Activated T-cell treated with anti-CD3 and anti-CD28 coated beads for 48 hours (primary cell): ENCODE results near the gene GPR45.

Experiments used
- DNase-seq: peaks from one replicate; pipeline ENCODE4 v3.0.0-alpha.2; 2020; ENCODE audit warnings: low read depth

GPR45 gene

DNA sequence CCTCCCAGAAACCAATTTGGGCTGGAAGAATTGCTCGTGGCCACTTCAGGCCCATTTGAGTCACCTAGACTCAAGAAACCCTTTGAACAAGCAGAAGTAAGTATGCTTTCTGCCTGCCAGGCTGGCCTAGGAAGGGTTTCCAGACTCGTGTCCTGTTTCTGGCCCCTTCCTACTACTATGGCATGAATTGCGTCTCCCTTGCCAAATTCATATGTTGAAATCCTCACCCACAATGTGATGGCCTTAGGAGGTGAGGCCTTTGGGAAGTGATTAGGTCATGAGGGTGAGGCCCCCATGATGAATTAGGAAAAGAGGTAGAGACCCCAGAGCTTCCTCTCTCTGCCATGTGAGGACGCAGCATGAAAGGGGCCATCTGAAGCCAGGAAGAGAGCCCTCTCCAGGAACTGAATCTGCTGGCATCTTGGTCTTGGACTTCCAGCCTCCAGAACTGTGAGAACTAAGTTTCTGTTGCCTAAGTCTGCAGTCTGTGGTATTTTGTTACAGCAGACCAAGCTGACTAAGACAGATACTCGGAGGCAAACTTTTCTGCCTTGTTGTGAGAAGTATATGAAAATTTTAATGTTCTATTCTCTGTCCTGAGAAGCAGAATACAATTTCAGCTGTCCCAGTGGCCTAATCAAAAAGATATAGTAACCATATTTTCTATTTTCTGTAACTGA is 13.1 kb downstream of the GPR45 start:
- DNase-seq = no peak

DNA sequence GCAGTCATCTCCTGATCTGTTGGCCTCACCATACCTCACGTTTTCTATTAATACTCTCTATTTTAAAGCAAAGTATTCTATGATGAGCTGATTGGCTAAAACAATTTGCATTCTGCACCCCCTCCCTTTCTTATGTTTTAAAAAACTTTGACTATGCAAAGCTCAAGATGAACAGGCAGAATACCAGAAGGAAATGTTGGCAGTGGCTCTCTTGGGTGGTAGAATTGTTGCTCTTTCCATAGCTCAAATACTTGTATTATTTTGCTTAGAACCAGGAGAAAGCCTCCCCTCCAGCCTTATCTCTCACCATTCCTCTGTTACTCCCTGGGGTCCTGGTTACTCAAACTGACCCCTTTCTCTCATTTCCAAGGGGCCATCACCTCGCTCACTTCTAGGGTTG is 14.4 kb downstream of the GPR45 start:
- DNase-seq = no peak

DNA sequence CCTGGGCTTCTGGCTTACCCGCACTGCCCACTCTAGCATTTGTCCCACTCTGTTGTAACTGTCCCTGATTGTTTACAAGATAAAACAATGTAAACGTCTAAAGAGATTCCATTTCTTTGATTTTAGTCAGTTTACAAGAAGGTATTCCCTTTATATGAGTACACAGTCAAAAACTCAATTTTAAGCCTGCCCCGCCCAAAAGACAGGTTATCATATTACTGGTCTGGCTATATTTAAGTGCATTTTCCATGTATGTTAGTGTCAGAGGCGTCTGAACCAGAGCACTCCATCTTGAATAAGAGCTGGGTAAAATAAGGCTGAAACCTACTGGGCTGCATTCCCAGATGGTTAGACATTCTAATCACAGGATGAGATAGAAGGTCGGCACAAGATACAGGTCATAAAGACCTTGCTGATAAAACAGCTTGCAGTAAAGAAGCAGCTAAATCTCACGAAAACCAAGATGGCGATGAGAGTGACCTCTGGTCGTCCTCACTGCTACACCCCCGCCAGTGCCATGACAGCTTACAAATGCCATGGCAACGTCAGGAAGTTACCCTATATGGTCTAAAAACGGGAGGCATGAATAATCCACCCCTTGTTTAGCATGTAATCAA is 15.0 kb downstream of the GPR45 start:
- DNase-seq = no peak

DNA sequence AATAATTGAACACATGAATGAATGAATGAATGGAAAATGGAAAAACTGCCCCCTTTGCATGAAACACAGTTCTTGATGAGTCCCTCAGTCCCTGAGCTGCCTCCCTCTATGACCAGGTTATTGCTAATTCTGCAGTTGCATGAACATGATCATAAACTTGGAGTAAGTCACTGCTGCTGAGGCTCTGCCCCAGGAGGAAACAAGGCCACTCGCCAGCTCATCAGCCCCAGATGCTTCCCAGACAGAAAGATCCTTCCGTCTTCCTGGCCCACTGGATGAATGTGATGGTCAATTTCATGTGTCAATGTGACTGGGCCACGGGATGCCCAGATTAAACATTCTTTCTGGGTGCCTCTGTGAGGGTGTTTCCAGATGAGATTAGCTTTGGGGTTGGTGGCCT is 16.4 kb downstream of the GPR45 start:
- no peak for DNase-seq

DNA sequence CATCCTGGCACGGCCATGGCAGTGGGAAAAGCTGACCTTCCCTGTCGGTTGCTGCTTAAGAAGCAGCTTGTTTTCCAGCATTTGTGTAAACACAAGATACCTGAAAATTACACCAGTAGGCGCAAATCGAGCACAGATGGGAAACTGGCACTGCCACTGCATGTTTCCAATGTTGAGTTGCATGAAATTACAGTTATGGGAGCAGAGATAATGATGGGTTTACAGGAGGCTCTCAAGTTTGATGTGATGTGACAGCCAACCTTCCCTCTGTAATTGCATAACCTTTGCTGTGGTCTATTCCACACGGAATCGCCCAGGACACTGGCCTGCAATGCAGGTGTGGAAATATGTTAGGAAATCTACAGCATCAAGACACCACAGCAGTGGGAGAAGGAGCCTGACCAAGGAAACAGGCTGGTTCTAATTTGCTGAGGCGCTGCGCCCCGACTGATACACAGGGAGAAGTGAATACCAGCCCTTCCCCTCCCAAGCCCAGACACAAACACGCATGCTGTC is 17.4 kb downstream of the GPR45 start:
- no peak for DNase-seq

DNA sequence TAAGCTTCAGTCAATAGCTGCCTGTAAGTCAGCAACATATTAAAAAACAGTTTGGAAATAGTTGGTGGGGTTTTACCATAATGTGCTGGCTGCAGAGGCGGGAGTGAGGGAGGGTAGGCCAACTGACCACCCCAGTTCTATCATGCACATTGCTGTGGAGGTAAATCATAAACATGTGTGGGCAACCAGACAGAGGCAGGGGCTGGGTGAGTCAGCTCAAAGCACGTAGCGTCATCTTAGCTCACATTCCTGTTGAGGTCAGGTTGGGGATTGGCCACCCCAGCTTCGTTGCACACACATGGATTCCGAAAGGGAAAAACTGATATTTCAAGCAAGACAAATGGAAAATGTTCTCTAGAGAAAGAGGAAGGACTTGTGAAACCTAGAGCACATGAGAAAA is 19.5 kb downstream of the GPR45 start:
- no peak for DNase-seq

DNA sequence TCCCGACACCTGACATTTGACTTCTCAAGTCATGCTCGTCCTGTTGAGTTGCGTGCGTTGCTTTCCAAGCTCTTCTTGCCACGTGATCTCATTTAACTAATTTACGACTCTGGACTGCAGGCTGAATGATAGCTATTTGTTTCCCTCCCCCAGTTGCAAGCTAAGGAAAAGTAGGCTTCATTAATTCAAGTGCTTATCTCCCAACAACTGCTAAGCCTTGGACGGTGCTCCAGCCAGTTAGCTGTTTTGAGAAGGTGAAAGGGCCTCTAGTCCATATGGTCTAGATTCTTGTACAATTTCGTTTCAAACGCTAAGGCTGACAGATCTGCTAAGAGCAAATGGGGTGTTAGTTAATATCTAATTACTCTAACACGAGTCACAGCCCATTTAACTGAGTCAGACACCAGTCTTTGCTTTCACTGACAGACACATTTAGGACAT is 21.1 kb downstream of the GPR45 start:
- DNase-seq = no peak

DNA sequence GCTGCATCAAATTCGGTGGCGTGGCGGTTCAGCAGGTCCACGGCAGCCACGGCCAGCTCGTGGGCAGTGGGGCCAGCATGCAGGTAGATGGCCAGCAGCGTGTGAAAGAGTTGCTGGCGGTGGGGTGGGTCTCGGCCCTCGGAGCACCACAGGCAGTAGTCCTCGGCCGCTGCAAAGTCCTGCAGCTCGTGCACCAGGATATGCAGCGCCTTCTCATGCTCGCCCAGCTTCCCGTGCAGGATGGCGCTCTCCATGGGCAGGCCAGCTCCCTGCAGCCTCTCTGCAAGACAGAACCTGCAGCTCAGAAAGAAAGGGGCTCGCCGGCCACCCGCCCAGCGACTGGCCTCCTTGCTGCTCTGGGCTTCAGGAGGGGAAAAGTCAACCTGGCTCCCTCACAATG is 27.9 kb downstream of the GPR45 start:
- DNase-seq = no peak

DNA sequence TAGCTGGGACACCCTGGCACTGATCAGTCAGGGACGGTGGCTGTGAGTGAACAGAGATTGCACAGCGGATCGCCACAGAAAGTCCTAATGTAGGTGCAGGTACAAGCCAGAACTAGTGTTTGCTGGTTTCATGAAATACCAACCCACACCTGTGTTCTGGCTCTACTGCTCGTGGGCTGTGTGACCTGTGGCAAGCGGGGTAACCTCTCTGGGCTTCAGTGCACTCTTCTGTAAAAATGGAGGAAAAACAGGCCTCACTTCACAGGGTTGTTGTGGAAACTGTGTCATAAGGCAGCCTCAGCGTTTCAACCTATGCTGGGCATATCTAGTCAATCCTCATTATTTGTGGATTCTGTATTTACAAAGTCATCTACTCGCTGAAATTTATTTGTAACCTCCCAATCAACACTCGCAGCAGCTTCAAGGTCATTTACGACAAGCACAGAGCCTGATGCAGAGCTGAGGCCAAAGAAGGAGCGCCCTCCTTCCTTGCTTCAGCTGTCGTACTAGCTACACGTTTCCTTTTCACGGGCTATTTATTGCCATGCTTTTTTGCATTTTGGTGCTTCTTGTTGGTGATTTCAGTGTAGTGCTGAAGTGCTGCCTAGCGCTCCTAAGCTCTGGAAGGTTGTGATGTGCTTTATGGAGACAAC is 30.0 kb downstream of the GPR45 start:
- no peak for DNase-seq

DNA sequence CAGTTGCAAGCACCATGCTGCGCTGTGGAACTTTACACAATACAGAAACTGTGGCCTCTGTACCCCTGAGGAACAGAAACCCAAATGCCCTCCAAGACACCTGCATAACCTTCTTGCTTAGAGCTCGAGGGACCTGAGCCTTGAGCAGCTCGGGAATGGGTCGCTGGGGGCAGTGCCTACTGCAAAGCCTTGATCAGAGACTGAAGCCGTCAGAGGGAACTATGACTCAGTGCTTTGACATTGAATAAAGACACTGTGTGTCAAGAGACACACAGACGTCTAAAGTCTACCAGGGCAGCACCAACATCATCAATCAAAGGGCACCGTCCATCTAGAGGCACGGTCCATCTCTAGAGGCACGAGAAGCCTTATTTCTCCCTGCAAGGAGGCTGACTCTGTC is 30.6 kb downstream of the GPR45 start:
- no peak for DNase-seq

DNA sequence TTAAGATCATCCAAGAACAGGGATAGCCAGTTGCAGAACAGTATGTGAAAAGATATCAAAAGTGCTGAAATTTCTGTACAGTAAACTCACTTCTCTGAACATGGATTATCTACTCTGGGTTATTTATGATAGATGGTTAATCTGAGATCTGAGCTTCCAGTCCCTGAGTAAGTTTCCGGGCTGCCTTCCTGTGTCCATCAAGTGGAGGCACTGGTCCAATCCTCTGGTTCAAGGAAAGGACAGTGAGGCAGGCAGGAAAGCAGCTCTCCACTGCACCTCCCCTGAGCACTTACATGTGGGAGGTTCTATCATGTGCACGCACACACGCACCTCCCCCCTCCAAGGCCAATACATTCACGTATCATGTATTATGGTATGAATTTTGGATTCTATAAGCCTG is 32.5 kb downstream of the GPR45 start:
- no peak for DNase-seq

DNA sequence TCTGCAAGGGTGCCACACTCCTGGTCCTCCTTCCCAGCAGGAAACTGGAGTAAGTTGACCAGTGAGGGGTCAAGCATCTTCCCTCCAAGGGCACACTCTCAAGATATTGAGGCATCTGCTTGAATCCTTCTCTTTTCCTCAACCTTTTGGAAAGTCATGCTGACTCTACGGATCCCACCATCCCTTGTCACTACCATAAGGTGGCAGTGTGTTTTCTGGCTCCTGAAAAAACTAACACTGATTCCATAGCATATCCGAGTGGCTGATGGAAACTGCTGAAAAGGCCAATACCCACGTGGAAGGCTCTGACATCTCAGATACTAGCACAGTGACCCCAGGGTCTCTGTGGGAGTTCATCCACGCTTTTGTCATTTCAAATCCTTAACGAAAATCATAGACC is 37.1 kb downstream of the GPR45 start:
- no peak for DNase-seq

DNA sequence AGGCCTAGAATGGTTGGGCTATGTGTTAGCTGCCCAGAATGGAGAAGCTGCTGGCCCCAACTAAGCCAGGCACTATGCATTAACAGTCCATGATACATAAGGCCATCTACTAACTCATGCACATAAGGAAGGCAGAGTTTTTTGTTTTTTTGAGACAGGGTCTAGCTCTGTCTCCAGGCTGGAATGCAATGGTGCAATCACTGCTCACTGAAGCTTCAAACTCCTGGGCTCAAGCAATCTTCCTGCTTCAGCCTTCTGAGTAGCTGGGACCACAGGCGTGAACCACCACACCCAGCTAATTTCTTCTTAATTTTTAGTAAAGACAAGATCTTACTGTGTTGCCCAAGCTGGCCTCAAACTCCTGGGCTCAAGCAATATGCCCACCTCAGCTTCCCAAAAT is 37.6 kb downstream of the GPR45 start:
- DNase-seq = no peak

DNA sequence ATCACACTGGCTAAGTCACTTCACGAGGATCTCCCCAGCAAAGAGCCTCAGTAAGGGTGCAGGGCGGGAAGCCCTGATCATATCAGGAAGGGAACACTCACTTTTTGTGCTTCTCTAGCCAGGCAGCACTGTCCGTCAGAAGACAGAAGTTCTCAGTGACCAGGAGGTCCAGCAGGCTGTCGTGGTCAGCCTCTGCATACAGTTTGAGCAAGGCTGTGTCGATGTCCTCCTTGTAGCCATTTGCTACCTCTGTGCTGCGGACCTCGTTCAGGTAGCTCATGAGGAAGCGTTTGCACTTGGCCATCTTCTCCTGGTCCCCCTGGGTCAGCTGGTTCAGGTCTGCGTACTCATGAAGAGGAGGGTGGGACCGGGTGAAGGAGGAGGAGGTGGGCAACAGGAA is 38.7 kb downstream of the GPR45 start:
- DNase-seq = no peak

DNA sequence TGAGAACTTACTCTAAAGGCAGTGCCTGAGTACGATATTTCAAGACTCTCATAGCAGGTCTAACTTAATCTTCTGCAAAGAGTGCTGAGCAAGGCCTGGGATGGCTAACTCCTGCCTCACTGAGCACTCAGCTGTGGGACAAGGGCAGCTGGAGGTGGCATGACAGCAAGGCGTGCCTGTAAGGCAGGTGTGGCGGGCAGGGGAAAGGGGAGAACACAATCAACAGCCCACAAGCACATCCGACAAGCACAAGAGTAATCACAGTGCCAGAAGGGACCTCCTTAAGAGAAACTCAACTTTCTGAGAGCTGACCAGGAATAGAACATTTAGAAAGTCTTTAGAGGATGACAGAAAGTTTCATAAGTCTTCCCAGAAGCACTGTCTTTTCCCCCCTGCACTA is 42.0 kb downstream of the GPR45 start:
- DNase-seq = no peak

DNA sequence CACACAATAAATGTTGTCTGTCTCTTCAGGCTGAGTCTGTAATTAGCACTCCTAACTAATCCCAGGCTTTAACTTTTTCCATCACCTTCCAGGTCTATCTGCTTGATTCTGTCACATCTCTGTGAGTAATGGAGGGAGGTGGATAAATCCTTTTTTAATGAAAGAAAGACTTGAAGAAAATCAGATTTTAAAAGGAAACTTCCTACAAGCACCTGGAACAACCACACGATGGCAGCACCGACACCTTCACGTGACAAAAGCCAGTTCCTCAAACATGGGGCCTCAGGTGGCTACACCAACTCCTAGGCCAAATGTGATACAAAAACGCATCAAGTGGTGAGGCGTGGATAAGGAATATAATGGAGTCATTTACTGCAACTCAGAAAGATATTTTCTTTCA is 46.1 kb downstream of the GPR45 start:
- DNase-seq = peak; percentile 27

DNA sequence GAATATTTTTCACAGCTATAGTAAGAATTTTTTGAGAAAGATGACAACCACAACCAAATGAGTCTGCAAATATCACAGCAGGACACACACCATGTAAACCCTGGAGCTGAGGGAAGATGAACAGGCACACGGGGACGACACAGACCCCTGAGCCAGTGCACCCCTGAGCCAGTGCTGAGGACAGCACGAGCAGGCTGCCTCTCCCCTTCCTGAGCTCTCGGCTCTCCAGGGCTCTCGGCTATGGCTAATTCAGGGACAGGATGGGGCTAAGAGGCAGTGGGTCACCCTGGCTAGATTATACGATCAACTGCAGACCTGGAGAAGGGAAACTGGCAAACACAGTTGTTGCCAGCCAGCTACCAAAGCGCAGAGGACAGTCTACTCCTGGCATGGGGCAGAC is 46.6 kb downstream of the GPR45 start:
- DNase-seq = no peak

DNA sequence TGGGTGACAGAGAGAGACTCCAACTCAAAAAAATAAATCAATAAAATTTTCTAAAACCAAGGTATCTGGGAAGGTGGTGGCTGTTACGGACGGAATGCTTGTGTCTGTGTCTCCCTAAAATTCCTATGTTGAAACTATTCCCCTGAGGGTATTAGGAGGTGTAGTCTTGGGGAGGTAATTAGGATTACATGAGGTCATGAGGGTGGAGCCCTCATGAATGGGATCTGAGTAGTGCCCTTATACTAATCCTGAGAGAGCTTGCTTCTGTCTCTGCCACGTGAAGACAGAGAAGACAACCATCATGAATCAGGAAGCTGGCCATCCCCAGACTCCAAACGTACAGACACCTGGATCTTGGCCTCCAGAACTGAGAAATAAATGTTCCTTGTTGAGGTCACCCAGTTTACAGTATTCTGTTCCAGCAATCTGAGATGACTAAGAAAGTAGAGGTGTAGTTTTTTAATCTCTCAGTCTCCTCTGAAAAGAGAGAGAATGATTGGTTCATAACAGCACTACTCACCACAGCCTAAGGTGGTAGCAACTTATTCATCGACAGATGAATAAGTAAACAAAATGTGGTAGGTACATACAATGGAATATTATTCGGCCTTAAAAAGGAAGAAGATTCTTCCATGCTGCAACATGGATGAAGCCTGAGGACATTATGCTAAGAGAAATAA is 49.6 kb downstream of the GPR45 start:
- DNase-seq = no peak

DNA sequence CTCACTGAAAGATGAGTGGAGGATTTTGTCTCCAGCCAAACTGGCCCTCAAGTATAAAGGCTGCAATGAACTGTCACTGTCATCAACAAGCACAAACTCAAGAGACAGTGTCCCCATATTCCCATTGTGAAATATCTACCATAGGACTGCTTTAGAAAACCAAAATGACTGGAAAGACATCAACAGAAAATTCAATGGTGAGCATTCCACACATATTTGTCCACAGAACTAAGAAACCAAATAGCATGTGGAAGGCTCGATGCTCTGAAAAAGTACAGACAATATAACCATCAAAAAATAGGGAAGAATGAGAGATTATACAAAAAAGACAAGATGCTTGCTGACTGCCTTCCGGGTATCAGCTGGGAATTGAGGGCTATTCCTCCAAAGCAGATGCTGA is 50.4 kb downstream of the GPR45 start:
- no peak for DNase-seq
